Fibroblast of pulmonary artery (primary cell): ENCODE results near the gene RAP1A.

ENCODE experiments used
- DNase-seq: peaks from one replicate; pipeline ENCODE4 v3.0.0-alpha.2; 2010; ENCODE audit warnings: low read depth
- H3K4me3 ChIP-seq: replicated peaks from 2 replicates; pipeline ENCODE4 v1.5.1; 2011; ENCODE audit warnings: low read depth, mild to moderate bottlenecking, control low read depth, low read length, moderate library complexity
- CTCF ChIP-seq: IDR thresholded peaks from 2 replicates; pipeline ENCODE4 v1.5.1; 2011; ENCODE audit warnings: mild to moderate bottlenecking, control low read depth, low read length, inconsistent platforms; ENCODE audit errors: missing control alignments

RAP1A gene

GRCh38 chr1:111591937-111592336 lies 27.7 kb upstream of the RAP1A start:
- no peak for TF ChIP-seq CTCF
- H3K4me3 ChIP-seq, result no peak overlapping the region
- no peak for DNase-seq

GRCh38 chr1:111592389-111593361 lies 26.9 kb upstream of the RAP1A start:
- peak overlapping the region; percentile 3 for H3K4me3 ChIP-seq
- peak; percentile 86 for DNase-seq
- TF ChIP-seq CTCF, result no peak

- no peak for DNase-seq
- no peak overlapping the region for H3K4me3 ChIP-seq
- TF ChIP-seq CTCF, result no peak
These were observed 25.9 kb upstream of the RAP1A start for GRCh38 chr1:111593403-111594305.

GRCh38 chr1:111594306-111594693 lies 25.3 kb upstream of the RAP1A start:
- H3K4me3 ChIP-seq, result no peak overlapping the region
- no peak for DNase-seq
- TF ChIP-seq CTCF, result no peak

- TF ChIP-seq CTCF, result no peak
- H3K4me3 ChIP-seq, result no peak overlapping the region
- DNase-seq, result no peak
These were observed 23.8 kb upstream of the RAP1A start for GRCh38 chr1:111595807-111596206.

- no peak for DNase-seq
- TF ChIP-seq CTCF, result no peak
- no peak overlapping the region for H3K4me3 ChIP-seq
These were observed 23.1 kb upstream of the RAP1A start for GRCh38 chr1:111596499-111596898.
